ENCODE measurements around the gene ARFGAP1. TPM values are rescaled to one million over a fixed set of nuclear protein-coding genes. Genes with fewer than 3 reads are reported as not detected.

Gene ARFGAP1
- total and polyA plus RNA-seq, 10 of the 15 experiments (the other 5 are each of a cell fraction or from before 2014, with no cell fraction given), result 0.45 to 79.9 (median 30.8) TPM

- FAIRE-seq, result no peak
- Histone ChIP-seq H3K4me1 (ENCODE audit: control insufficient read depth, insufficient read depth, low read length) (no peaks in the 10 kb centered on the region), H3K9ac (ENCODE audit: control insufficient read depth, insufficient read depth, low read length) (no peak overlapping the region), H3K4me3 (no peak overlapping the region), H3K27me3 (replicated peaks in 1 of 2; ENCODE audit: control insufficient read depth in 2 of 2, insufficient read depth in 2 of 2, low read length in 1 of 2) (peaks cover 0 to 2% of the 10 kb centered on the region in 2 experiments; a peak in 1 of 4 replicates), H2AFZ (ENCODE audit: control insufficient read depth, low read depth, low read length) (no peak overlapping the region), H3K4me2 (ENCODE audit: control insufficient read depth, insufficient read depth) (no peak overlapping the region), H3K27ac (ENCODE audit: control insufficient read depth, insufficient read depth) (no peak overlapping the region), H4K20me1 (ENCODE audit: control insufficient read depth, insufficient read depth) (no peaks in the 10 kb centered on the region), H3K36me3 (ENCODE audit: control insufficient read depth in 2 of 2, insufficient read depth in 2 of 2, low read length in 1 of 2) (no peaks in the 10 kb centered on the region), H3K79me2 (ENCODE audit: control insufficient read depth, insufficient read depth, low read length) (no peaks in the 10 kb centered on the region), H3K9me3 (replicated peaks; ENCODE audit: control insufficient read depth, insufficient read depth, low read length) (no peaks in the 10 kb centered on the region)
- ChIA-PET POLR2A (no interaction called here), RAD21 (ENCODE audit: unreplicated experiment) (no interaction called here), CTCF (interaction anchor here (2.1 kb wide), 1 partner anchor 16 kb away, joined by 7 read pairs; no protein-coding TSS in a partner anchor), SMC1A (ENCODE audit: uncharacterized antibody, unreplicated experiment) (no interaction called here)
- ATAC-seq, result no peak
- intact Hi-C loops (cut with micrococcal nuclease; ENCODE audit: unreplicated experiment) (no loop called here), in situ Hi-C loops (cut with MboI) (no loop called here)
- WGBS (ENCODE audit: insufficient coverage, insufficient replicate concordance, low lambda C conversion rate, missing lambda C conversion rate), result 56% methylated on average over 24 of the region's 30 CpGs
- no peak for DNase-seq (ENCODE audit: low read depth, low spot score)
- BruUV-seq (replicated peaks), result no TSS peak
- TF ChIP-seq PBX3 (IDR thresholded peaks at IDR 0.05; ENCODE audit: insufficient replicate concordance, low read depth, low read length) (no peak), NR2C2 (IDR thresholded peaks at IDR 0.05; ENCODE audit: borderline replicate concordance, control insufficient read depth, insufficient read length, low read depth) (no peak), MTA3 (IDR thresholded peaks at IDR 0.05; ENCODE audit: borderline replicate concordance, low read length) (no peak), NBN (IDR thresholded peaks at IDR 0.05) (no peak), RAD51 (IDR thresholded peaks at IDR 0.05) (no peak), PAX5 (IDR thresholded peaks at IDR 0.05; ENCODE audit: borderline replicate concordance, low read depth, low read length) (no peak), ZNF274 (IDR thresholded peaks at IDR 0.05; ENCODE audit: insufficient read depth, insufficient read length) (no peak), SRF (IDR thresholded peaks at IDR 0.05; ENCODE audit: low read depth in 2 of 2, low read length in 2 of 2) (no peak), IRF4 (IDR thresholded peaks at IDR 0.05; ENCODE audit: low read depth, low read length) (no peak), DPF2 (IDR thresholded peaks at IDR 0.05) (no peak), IKZF2 (IDR thresholded peaks at IDR 0.05) (no peak), SREBF1 (IDR thresholded peaks at IDR 0.05; ENCODE audit: low read length) (no peak), ZNF592 (IDR thresholded peaks at IDR 0.05) (no peak), RELB (IDR thresholded peaks at IDR 0.05; ENCODE audit: low read depth) (no peak), TCF12 (IDR thresholded peaks at IDR 0.05; ENCODE audit: low read depth, low read length) (no peak), E4F1 (IDR thresholded peaks at IDR 0.05; ENCODE audit: borderline replicate concordance, partially characterized antibody) (no peak), MTA2 (IDR thresholded peaks at IDR 0.05; ENCODE audit: low read depth) (no peak), NFXL1 (IDR thresholded peaks at IDR 0.05; ENCODE audit: borderline replicate concordance) (no peak)
Observed at GRCh38 chr20:63239431-63239830, 33.2 kb upstream of the ARFGAP1 start.

Data from GM12878 (cell line).